RPMI8226 (cell line): ENCODE data around the gene IER5L.
A peak's percentile ranks its signal among the peaks of the same experiment; 100 is the strongest.
"Not testable (repeated sequence)": the region's sequence is repeated elsewhere in the genome, so short reads cannot be mapped to it uniquely, and the experiment has no call there.

Source experiments
- DNase-seq: peaks from one replicate; pipeline ENCODE4 v3.0.0-alpha.2; 2015

The IER5L gene

DNA sequence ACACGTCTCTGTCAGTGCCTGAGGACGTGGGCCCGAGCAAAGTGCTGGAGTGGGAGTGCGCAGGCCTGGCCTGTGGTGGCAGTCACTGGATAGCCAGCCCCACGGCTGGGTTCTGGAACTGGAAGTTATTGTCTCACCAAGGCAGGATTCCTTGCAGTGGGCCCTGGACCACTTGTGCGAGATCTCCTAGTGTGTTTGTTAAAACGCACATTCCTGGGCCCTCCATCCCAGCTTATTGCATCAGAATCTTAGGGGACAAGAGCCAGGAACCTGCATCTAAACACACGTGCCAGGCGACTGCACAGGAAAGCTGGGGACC lies 40.0 kb downstream of the IER5L start:
- DNase-seq: no peak

DNA sequence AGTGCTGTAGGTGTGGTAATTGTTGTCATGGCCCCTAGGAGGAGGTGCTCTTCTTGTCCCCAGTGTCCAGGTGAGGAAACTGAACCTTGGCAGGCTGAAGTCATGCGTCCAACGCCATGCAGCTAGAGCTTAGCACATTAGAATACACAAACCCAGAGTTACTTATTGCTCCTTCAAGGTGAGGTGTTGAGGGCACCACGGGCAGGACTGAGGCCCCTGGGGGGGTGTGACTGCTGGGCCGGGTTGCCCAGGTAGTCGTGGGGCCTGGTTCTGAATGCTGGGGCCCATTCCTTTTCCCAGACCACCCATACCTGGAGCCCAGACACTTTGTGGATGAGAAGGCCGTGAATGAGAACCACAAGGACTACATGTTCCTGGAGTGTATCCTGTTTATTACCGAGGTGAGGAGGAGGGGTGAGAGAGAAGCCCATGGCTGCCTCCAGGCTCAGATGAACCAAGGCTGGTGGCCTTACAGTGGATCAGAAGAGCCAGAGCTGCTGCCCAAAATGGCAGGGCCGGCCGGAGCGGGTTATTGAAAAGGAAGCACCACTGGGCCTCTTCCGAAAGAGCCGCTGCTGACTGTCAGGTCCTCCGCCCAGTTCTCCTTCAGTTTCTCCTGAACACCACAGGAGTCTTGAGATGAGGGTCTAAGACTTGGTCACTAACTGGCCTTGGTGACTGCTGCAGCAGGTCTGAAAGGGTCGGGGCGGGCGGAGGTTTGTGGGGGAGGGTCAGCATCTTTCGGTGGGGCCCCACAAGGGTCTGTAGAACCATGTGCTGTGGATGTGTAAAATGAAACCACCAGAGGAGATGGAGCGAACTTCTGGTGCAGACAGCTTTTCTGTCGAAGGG lies 40.5 kb downstream of the IER5L start:
- DNase-seq: no peak

DNA sequence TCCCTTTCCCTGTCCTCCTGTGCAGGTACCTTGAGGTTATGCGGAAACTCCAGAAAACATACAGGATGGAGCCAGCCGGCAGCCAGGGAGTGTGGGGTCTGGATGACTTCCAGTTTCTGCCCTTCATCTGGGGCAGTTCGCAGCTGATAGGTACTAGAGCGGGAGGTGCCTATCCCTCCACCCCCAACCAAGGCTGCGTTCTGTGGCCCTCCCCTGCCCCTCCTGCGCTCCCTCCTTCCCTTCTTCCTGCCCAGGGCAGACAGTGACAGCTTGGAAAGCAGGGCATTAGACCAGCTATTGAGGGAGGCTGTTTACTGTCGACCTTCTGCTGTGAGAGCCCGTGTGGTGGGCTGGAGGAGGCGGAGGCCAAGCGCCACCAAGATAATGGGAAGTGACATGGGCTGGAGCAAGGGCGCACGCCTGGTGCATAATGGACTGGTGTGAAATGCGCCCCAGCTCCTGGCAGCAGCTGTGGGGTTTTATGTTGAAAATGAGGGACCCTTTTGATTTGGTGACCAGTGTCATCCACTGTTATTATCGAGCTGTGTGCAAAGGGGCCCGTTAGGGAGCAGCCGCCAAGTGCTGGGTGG lies 41.5 kb downstream of the IER5L start:
- no peak for DNase-seq

DNA sequence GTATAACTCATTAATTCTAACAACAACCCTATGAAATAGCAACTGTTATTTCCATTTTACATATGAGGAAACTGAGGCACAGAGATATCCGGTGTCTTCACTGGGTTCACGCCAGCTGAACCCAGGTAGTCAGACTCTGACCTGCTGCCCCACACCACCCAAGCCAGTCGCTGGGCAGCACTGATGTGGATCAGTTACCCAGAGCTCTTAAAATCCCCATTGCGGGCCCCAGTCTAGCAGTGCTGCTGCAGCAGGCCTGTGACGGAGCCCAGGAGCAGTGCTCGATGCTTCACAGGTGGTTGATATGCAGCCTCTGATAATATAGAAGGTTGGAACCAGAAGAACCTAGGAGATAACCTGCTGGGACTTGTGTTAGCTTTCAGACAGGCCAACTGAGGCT lies 42.6 kb downstream of the IER5L start:
- DNase-seq: no peak

DNA sequence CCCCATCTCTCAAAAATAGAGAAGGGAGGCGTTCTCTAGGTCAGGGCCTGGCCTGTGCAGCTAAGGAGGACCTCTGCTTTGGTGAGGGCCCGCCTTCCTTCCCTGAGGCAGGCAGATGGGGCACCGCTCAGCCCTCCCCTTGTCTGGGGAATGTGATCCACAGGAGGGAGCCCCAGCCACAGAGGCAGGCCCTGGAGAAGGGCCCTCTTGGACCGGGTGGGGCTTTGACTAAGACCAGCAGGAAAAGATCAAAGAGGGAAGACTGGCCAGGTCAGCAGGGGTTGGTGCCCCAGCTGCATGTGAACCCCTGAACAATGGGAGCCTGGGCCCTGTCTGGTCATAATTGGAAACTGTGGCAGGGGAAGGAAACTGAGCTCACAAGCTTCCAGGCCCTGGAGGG lies 45.0 kb downstream of the IER5L start:
- DNase-seq: no peak

DNA sequence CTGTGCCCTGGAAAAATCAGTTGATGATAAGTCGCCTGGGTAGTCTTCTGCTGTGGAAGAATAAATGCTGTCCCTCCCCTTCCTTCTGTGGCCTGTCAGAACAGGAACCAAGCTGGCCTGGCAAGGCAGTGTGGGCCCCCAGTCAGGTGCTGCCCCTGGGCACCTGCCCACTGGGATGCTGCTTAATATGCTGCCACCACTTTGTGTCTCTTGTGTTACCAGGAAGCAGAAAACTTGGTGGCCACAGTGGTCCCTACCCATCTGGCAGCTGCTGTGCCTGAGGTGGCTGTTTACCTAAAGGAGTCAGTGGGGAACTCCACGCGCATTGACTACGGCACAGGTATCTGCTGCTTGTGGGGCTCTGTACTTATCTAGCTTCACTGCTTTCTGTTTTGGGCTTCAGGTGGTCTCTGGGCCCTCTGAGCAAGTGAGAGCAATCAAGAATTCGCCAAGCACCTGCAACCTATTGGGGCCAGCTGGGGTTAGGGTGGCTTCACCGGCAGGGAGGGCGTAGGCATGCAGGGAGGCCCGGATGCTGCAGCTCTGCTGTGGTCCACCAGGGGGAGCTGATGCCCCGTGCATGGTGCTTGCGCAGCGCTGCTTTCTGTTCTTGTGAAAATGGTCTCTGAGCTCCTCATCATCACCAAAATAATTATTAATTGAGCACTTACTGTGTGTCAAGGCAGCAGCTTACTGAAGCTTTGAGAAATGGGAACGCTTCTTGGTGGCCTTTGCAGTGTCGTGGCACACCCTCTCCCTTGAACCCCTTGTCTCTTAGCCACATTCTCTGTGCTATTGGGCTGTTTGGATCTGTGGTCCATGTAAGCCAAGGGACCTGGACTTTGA lies 46.5 kb downstream of the IER5L start:
- DNase-seq: peak; percentile 77

DNA sequence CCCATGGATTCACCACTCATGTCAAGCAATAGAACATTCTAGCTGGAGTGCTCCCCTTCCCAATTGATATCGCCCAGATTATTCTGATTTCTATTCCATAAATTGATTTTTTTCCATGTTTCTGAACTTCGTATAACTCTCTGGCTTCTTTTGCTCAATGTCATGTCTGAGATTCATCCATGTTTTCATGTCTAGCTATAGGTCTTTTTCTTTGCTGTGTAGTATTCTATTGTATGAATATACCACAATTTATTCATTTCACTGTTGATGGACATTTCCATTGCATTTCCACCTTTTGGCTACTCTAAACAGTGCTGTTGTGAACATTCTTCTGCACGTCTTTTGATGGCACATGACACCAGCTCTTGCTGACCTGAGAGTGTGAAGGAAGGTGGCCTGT lies 47.3 kb downstream of the IER5L start:
- no peak for DNase-seq

DNA sequence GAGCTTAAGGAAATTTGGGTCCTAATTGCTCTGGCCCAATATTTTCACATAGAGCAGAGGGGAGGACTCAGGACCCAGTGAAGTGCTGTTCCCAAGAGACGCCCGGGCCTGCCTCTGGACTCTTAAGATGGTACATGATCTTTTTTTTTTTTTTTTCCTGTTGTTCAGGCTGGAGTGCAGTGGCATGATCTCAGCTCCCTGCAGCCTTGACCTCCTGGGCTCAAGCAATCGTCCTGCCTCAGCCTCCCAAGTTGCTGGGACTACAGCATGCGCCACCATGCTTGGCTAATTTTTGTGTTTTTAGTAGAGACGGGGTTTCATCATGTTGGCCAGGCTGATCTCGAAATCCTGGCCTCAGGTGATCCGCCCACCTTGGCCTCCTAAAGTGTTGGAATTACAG lies 47.8 kb downstream of the IER5L start:
- DNase-seq: not testable (repeated sequence)

DNA sequence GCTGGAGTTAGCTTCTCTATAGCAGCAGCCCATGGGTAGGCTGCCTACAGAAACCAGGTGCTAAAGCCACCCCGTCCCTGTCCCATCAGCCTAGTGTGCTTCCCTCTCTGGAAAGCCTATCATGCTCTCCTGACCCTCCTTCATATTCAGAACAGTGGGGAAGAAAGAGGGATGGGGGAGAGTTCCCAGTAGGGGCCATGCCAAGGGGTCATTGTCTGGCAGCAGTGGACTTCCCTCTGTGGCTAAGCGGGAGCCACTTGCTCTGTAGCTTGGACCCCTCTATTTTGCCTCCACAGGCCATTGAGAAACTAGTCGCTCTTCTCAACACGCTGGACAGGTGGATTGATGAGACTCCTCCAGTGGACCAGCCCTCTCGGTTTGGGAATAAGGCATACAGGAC lies 49.4 kb downstream of the IER5L start:
- no peak for DNase-seq

DNA sequence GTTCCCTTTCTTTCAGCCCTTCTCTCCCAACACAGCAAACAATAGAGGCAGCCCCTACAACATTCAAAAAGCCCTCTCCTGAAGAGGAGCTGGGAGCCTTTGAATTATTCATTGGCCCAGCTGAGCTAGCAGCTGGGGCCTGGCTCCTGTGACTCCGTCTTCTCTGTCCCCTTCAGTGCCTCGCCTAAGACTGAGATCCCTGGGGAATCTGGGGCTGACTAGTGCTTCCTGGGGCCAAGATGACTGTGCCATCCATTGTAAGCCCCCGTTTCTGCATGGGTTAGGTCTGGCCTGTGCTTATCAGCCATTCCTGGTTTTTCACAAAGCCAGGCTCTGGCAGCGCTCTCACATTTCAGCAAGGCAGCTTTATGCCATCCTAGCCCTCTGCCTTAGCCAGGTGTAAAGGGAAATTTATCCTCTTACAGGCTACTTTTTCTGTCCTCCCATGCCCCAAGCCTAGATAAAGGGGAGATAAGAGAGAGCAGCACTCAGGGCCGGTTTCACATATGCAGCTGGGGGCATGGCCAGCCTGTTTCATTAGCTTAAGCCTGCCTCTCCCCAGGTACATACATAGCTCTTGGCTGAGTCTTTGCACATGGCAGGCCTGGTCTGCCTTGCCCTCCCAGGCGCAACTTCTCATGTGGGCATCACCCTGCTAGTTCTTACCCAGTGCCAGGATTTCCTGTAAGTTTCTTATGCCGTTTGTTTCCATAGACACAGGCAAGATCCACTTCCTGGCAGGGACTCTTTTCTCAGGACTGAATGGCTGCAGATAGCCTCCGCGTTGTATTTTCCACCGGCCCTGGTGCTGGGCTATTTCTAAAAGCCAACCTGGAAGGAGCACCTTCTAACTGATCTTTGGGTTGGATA lies 51.1 kb downstream of the IER5L start:
- no peak for DNase-seq
